Measurements from ENCODE around the gene LOXL3. TPM values are rescaled to one million over a fixed set of nuclear protein-coding genes. Genes with fewer than 3 reads are reported as not detected.

Gene LOXL3
- total RNA-seq, 2 experiments from 2014 or later = 0.25 TPM; not detected in 1

GRCh38 chr2:74529357-74530238, 24.1 kb downstream of the LOXL3 start, which contains the start of the genes AUP1 and HTRA2:
AUP1 (minus strand) TSS chr2:74529706; CDS start chr2:74529629, 77 bp downstream.
HTRA2 (plus strand) TSS chr2:74529933; CDS start chr2:74530007, 74 bp downstream.
- peaks cover 42% of the 10 kb centered on the region for H3K4me1 Mint-ChIP-seq (ENCODE audit: low read depth)
- H3K4me1 ChIP-seq (ENCODE audit: insufficient read depth, low read length) = peaks cover 35% of the 10 kb centered on the region
- H3K4me3 Mint-ChIP-seq = peak within 1 kb of the TSS; percentile 92
- H3K9me3 Mint-ChIP-seq = no peaks in the 10 kb centered on the region
- ChIA-PET POLR2A (interaction anchor here (0.7 to 3.8 kb wide), 17 partner anchors 9 to 706 kb away, joined by 3 to 37 read pairs (median 10); partner anchors contain the start of genes CCDC142, INO80B, LBX2 and MRPL53), CTCF (interaction anchor here (1.5 to 4.6 kb wide), 5 partner anchors 15 to 75 kb away, joined by 3 to 34 read pairs (median 6); partner anchors contain the start of genes CCDC142, INO80B, PCGF1 and TLX2)
- peak within 1 kb of the TSS; percentile 84 for H3K4me3 ChIP-seq (ENCODE audit: low read length)
- peaks cover 0 to 6% of the 10 kb centered on the region in 2 experiments for H3K9me3 ChIP-seq (ENCODE audit: control insufficient read depth in 1 of 2, insufficient read depth in 1 of 2, low read length in 2 of 2)
- H3K36me3 Mint-ChIP-seq (ENCODE audit: low read depth) = peaks cover 57% of the 10 kb centered on the region
- H3K27me3 Mint-ChIP-seq = no peaks in the 10 kb centered on the region
- H3K27ac Mint-ChIP-seq = peak within 1 kb of the TSS; percentile 89
- TF ChIP-seq CTCF (IDR thresholded peaks at IDR 0.05) = no peak
- DNase-seq (peak; percentile 69 to 94 (median 80)), ATAC-seq (ENCODE audit: poor library complexity) (peak; percentile 90)
- peak within 1 kb of the TSS; percentile 79 to 86 for H3K27ac ChIP-seq (ENCODE audit: low read depth in 1 of 2, low read length in 2 of 2)
- no peaks in the 10 kb centered on the region for H3K27me3 ChIP-seq (ENCODE audit: control insufficient read depth in 1 of 2, insufficient read depth in 2 of 2, low read length in 2 of 2)
- intact Hi-C loops (cut with DNase I, micrococcal nuclease) = loop anchor here (1.0 to 10.0 kb wide), 9 partner anchors 15 to 705 kb away; partner anchors contain the start of genes DOK1 (in 2 of the 2), CCDC142 (in 1 of the 2), PCGF1 (in 1 of the 2) and STAMBP (in 1 of the 2)
- peaks cover 42% of the 10 kb centered on the region for H3K36me3 ChIP-seq (ENCODE audit: insufficient read depth, low read length)

GRCh38 chr2:74528600-74529356, 25.0 kb downstream of the LOXL3 start:
- H3K27me3 Mint-ChIP-seq = no peaks in the 10 kb centered on the region
- intact Hi-C loops (cut with DNase I, micrococcal nuclease) = loop anchor here (1.0 to 2.0 kb wide), 5 partner anchors 14 to 46 kb away; partner anchors contain the start of genes CCDC142 (in 1 of the 2), DOK1 (in 1 of the 2), PCGF1 (in 1 of the 2) and TLX2 (in 1 of the 2)
- H3K27ac Mint-ChIP-seq = peak overlapping the region; percentile 89
- peak overlapping the region; percentile 84 for H3K4me3 ChIP-seq (ENCODE audit: low read length)
- POLR2A ChIA-PET = interaction anchor here (1.4 to 3.8 kb wide), 13 partner anchors 8 to 137 kb away, joined by 4 to 37 read pairs (median 11); partner anchors contain the start of genes CCDC142, INO80B, LBX2 and MRPL53
- peaks cover 35% of the 10 kb centered on the region for H3K4me1 ChIP-seq (ENCODE audit: insufficient read depth, low read length)
- H3K36me3 Mint-ChIP-seq (ENCODE audit: low read depth) = peaks cover 57% of the 10 kb centered on the region
- H3K27me3 ChIP-seq (ENCODE audit: control insufficient read depth in 1 of 2, insufficient read depth in 2 of 2, low read length in 2 of 2) = no peaks in the 10 kb centered on the region
- TF ChIP-seq CTCF (IDR thresholded peaks at IDR 0.05) = no peak
- peaks cover 0 to 6% of the 10 kb centered on the region in 2 experiments for H3K9me3 ChIP-seq (ENCODE audit: control insufficient read depth in 1 of 2, insufficient read depth in 1 of 2, low read length in 2 of 2)
- peak overlapping the region; percentile 92 for H3K4me3 Mint-ChIP-seq
- peak; percentile 1 for ATAC-seq (ENCODE audit: poor library complexity)
- no peaks in the 10 kb centered on the region for H3K9me3 Mint-ChIP-seq
- H3K27ac ChIP-seq (ENCODE audit: low read depth in 1 of 2, low read length in 2 of 2) = peak overlapping the region; percentile 79 to 86
- CTCF ChIA-PET = interaction anchor here (0.8 to 4.6 kb wide), 6 partner anchors 14 to 74 kb away, joined by 3 to 34 read pairs (median 5); partner anchors contain the start of genes CCDC142, INO80B, PCGF1 and TLX2
- H3K4me1 Mint-ChIP-seq (ENCODE audit: low read depth) = peaks cover 42% of the 10 kb centered on the region
- peak in 2 of 14 experiments; percentile 14 to 28 for DNase-seq
- H3K36me3 ChIP-seq (ENCODE audit: insufficient read depth, low read length) = peaks cover 42% of the 10 kb centered on the region

All from CD4-positive, alpha-beta T cell (primary cell).